T-helper 2 cell treated with Interferon-gamma antibody and Interleukin-4, amounts not matched to agents 100 ng/mL and 5 ng/mL, for 36 hours (primary cell): ENCODE results near the gene FERMT3. TPM values are rescaled to one million over a fixed set of nuclear protein-coding genes. Genes with fewer than 3 reads are reported as not detected.

Source experiments
- intact Hi-C: fragments of 100-400 bp; cut with micrococcal nuclease; formaldehyde crosslinking; loops from one replicate; pipeline ENCODE4 v1.15.1; 2023
- total RNA-seq: library from RNA; stranded (reverse); gene quantifications from 2 replicates; pipeline ENCODE4 v1.2.3, GENCODE V29; 2022

FERMT3 gene
- total RNA-seq, 1 donor from 2014 or later, result 211 TPM

DNA sequence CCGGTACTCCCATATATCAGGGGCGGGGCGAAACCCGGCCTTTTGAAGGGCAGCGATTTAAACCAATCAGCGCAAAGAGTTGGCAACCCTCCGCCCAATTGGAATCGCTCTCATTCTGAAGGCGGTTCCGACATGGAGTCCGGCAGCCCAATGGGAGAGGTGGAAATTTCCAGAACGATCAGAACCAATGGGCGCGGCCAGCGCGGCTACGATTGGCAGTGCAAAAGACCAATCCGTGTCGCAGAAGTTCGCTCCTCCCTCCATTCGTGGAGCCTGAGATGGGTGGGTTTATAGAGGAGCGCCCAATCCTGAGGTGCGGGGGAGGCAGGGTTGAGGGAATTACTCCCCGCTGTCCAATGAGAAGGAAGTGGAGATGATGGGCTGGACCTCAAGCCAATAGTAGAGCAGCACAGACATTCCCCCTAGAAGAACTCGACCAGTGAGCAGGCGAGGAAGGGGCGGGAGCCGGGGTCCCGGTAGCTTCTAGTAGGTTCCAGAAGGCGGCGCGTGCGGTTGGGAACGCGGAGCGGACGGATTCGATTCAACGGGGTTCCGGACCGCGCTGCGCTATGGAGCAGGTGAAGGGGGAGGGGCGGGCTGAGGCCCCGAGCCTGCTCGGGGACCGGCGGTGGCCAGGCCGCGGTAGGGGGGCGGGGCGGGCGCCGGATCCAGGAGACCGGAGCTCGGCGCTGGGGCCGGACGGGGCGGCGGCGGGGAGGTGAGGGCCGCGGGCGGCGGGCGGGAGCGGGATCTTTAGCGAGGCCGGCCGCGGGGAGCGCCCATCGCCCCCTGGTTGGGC is 20.6 kb upstream of the FERMT3 start, which contains the start of gene STIP1:
Gene STIP1, plus strand, starts transcription at position 479 of the 799 bp plus-strand sequence. Its CDS starts 91 bp downstream, at position 570.
- intact Hi-C loops, result loop anchor here (1.0 to 2.0 kb wide), 4 partner anchors 19 to 348 kb away; partner anchors contain the start of genes ESRRA, FKBP2 and MACROD1

DNA sequence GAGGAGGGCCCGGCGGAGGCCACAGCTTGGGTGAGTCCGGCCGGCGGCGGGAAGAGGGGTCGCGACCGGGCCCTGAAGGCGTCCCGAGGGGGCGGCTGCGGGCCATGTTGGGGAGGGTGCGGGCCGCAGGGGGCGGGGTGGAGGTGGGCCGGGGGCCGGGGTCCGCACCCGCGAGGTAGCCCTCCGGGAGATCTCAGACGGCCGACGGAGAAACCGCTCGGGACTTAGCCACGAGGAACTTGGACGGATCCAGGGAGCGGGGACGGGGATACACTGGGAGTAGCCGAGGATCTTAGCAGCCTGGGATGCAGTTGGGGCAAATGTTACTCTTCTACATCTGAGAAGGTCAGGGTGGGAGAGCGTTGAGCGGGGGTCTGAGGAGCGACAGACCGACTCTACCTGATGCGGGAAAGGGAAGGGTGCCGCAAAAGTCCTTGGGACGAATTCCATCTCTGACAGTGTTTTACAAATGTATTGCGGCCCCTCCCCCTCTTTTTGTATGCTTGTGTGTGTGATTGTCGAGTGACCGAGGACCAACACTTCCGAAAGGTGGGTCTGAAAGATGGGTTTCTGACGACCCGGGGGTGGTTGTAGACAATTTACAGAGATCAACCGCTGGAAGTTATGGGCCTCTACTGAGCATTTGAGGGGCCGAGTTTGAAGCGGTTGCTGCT is 19.9 kb upstream of the FERMT3 start:
- intact Hi-C loops, result loop anchor here (1.0 to 2.0 kb wide), 2 partner anchors 20 to 54 kb away; partner anchors contain the start of genes FERMT3 and FKBP2

DNA sequence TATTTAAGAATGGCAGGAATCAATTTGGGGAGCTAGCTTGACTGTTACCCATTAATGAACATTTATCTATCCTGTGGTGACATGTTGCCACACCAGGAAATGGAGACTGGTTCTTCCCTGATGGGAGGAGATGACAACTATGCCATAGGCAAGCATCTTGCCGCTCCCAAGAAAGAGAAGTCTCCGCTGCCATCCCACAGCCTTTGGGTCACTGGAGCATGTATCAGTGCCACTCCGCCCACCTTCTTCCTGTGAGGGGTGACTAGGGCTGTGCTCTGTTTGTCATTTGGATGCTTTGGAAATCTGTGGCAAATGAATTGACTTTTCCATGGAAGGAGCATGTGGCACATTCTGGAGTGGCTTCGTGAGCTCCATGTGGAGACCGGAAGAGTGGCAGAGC is 14.1 kb upstream of the FERMT3 start:
- intact Hi-C loops, result no loop called here

DNA sequence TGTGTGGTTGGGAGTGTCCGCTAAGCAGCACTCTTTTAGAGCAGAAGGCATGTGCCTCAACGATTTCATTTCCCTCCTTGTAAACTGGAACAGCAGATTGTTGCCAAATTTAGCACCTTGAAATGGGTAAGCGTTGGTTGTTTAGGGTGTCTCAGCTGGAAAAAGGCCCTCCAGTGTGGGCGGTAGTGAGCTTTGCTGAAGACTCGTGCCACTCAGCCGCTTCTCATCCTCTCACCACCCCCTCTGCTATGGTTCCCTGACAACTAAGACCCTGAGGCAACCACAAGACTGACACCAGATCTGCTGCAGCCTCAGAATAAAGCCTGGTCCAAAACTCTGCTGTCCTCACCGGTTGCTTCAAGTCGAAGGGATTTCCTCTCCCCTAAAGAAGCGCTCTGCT is 9.9 kb upstream of the FERMT3 start:
- intact Hi-C loops, result no loop called here

DNA sequence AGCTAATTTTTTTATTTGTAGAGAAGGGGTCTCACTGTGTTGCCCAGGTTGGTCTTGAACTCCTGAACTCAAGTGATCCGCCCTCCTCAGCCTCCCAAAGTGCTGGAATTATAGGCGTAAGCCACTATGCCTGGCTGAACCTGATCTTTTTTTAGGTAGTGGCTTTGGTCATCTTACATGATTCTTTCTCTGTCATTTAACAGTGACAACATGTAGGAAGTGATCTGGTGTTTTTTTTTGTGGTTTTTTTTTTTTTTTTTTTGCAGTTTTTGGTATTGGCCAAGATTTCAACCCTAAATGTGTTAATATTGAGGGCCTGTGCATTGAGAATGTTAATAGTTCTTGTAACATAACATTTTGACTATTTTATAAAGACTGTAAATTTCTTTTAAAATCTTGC is 8.0 kb upstream of the FERMT3 start:
- intact Hi-C loops, result no loop called here

DNA sequence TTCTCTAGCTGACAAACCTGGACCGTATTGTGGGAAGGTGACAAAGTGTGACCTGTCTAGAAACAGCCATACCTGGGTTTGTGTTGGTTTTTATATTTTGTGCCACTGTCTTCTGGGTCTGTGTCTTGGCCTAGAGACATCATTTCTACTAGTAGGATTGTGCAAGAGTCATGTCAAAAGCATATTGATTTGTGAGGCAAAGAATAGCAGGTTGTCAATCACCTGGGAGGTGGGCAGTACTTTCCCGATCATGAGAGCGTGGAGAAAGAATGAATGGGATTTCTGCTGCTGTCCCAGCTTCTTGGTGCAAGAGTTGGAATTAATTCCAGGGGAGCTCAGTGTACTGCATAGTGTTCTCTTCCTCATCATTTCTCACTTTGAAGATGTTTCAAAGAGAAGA is 5.0 kb upstream of the FERMT3 start:
- intact Hi-C loops, result no loop called here

DNA sequence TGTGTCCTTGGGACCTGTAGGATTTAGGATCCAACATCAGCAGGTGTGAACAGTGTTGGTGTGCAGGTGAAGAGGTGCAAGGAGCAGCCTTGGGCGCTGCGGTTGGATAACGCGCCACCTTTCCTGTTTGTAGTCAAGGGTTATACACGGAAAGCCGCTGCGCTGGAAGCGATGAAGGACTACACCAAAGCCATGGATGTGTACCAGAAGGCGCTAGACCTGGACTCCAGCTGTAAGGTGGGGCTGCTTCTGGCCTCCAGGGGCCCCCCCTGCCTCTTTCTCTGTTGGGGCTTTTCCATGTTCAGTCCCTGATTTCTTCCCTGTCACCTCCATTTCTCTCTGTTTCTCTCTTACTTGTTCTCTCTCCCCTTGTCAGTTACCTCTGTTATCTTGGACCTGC is 3.5 kb upstream of the FERMT3 start:
- intact Hi-C loops, result no loop called here

DNA sequence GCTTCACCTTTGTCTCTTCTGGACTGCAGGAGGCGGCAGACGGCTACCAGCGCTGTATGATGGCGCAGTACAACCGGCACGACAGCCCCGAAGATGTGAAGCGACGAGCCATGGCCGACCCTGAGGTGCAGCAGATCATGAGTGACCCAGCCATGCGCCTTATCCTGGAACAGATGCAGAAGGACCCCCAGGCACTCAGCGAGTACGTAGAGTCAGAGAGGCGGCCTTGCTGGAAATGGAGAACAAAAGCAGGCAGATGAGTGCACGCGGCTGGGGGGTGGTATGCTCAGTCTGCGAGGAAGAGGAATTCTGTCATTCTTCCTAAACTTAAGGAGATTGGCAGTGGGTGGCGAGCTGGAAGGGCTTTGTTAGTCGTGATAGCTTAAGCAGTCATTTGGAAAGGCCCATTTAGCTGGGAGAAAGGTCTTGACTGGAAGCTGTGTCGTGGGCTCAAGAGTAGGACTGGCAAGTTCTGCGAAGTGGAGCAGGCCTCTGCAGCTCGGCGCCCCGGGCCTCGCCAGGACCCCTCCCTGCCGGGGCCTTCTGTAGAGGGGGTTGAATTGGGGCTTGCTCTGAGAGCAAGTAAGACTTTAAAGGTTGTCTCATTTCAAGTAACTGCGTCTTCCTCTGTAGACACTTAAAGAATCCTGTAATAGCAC is 3.0 kb upstream of the FERMT3 start:
- intact Hi-C loops, result no loop called here

DNA sequence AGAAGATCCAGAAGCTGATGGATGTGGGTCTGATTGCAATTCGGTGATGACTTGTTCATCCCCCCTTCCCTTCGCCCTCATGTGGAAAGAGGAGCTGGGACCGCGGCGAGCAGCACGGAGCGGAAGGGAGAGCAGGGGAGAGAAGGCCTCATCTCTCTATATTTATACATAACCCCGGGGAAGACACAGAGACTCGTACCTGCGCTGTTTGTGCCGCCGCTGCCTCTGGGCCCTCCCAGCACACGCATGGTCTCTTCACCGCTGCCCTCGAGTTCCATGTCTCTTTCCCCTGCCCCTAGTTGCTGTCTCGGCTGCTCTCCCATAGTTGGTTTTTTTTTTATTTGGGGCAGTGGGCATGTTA is 2.5 kb upstream of the FERMT3 start:
- intact Hi-C loops, result no loop called here

DNA sequence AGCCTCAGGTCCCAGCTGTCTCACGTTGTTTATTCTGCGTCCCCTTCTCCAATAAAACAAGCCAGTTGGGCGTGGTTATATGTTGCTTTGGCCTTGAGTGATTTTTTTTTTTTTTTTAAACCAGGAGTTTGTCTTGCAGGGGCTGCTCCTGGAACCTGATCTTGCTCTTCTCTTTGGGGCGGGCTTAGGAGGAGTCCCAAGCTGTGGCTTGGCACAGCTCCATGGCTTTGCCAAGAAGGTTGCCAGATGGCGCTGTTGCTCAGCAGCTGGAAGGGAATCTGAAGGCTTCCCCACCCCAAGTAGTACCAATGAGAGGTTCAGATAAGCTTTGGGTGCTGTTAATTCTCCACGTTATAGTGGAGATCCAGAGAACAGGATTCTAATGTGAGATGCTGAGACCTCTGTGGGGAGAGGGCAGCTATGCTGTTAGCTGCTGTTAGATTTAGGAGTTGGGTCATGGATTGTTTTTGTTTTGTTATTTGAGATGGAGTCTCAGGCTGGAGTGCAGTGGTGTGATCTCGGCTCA is 2.0 kb upstream of the FERMT3 start:
- intact Hi-C loops, result no loop called here

DNA sequence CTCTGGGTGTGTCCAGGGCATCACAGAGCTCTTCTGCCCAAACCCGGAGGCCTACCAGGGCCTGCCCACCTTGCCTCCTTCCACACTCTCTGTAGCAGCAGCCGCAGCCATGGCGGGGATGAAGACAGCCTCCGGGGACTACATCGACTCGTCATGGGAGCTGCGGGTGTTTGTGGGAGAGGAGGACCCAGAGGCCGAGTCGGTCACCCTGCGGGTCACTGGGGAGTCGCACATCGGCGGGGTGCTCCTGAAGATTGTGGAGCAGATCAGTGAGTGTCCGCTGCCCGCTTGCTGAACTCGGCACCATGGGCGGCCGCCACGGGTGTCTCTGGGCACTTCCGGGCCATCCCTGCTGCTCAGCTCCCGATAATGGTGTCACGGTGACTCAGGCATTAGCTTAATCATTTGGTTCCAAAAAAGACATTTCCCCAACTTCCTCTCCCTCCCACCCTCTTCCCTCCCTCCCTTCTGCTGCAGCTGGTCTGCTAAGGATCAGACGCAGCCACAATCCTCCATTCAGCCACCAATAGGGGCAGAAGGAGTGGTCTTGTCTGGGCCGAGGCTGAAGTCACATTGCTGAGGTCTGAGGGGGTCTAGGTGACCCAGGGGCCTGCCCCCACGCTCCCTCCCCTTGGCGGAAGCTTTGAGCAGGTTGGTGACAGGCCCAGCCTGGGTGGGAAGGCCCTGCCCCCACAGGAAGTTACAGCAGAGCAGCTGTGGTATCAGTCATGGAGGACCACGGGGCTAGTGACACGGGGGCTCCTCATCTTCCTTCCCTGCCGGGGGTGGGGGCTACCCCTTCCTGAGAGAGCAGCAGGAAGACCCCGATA is 950 bp downstream of the FERMT3 start:
- intact Hi-C loops, result loop anchor here (1.0 to 5.0 kb wide), 5 partner anchors 19 to 80 kb away; partner anchors contain the start of genes FKBP2, GPR137, NUDT22 and PLCB3

DNA sequence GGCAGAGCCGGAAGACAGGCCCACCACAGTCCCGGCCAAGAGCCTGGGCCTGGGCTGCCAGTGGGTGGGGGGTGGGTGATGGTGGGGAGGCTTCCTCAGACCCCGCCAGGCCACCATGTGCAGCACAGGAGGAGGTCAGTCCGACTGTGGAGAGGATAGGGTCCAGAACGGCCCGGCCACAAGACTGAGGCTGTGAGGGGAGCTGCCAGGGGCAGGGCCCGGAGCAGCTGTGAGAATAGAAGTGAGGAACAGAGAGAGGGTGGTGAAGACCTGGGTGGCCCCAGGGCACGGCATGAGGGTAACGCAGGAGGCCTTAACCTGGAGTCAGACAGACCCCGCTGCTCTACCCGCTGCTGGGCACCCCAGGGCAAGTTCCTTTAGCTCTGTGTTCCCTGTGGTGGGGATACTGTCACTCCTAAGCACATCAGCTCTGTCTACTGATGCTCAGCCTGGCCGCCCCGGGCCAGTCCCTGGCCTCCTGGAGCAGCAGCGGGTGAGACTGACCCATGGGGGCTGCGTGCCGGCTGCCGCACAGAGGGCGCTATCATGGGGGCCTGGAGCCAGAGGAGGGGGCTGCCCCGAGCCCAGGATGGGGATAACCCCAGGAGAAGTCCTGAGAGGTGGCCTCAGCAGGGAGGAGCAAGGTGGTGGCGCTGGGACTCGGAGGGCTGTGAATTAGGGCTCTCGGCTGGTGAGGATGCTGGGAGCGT is 1.7 kb downstream of the FERMT3 start:
- intact Hi-C loops, result loop anchor here (5.0 kb wide), 2 partner anchors 34 to 79 kb away; partner anchors contain the start of genes FKBP2 and GPR137

DNA sequence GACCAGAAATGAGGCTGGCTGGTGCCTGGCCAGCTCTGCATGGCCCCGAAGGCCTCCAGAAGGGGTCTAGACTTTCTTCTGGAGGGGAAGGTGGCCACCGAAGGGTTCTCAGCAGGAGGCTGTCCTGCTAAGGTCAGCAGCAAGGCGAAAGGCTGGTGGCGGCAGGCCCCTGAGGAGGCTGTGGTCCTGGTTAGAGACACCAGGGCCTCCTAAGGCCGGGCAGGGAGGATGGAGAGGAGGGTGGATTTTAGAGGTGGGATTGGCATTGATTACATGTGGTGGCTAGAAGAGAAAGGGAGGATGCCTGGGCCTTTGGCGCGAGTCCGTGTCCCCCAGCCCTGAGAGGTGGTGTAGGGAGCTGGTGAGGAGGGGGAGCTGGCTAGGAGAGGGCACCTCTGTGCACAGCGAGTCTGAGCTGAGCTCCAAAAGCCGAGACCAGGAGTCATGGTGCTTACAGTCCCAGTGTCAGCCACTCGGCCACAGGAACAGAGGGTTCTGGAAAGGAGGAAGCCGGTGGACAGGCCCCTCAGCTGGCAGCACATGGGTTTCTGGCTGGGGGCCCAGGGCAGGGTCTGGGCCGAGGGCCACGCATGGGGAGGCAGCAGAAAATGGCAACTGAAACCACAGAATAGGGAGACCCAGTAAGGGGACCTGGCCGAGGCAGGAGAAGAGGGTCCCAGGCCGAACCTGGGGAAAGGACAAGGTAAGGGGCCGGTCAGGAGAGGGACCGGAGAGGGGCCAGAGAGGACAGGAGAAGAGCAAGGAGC is 2.5 kb downstream of the FERMT3 start:
- intact Hi-C loops, result loop anchor here (5.0 kb wide), 2 partner anchors 33 to 78 kb away; partner anchors contain the start of genes FKBP2 and GPR137

DNA sequence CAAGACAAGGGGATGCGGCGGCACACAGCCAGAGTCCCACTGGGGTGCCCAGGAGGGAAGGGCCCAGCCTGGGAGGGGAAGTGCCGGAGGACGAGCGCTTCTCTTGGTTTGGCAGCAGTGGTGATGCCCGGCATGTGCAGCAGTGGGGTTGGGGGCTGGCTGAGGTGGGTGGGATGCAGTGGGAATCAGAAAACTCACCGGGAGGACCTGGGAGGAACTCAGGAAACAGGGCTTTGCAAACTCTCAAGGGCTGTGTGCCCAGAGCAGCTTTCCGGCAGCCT is 3.0 kb downstream of the FERMT3 start:
- intact Hi-C loops, result loop anchor here (5.0 kb wide), 2 partner anchors 33 to 78 kb away; partner anchors contain the start of genes FKBP2 and GPR137

DNA sequence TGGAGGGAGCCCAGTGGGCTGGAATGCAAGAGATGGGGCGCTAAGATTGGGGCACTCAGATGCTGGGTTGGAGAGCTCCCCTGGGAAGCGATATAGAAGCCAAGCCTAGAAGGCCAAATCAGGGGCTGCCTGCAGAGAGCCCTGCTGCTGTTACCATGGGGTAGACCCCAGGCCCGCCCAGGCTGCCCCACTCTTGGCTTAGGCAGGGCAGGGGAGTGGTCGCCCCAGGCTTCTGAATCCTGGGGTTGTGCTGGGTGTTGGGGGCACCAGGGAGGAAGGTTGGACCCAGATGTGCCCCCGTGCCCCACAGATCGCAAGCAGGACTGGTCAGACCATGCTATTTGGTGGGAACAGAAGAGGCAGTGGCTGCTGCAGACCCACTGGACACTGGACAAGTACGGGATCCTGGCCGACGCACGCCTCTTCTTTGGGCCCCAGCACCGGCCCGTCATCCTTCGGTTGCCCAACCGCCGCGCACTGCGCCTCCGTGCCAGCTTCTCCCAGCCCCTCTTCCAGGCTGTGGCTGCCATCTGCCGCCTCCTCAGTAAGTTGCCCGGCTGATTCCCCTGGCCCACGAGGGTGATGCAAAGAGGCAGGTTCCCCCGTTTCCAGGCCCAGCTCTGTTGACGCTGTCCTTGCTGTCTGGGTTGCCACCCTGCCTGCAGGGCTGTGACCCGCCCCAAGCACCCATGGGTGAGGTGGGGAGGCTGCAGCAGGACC is 3.9 kb downstream of the FERMT3 start:
- intact Hi-C loops, result no loop called here

DNA sequence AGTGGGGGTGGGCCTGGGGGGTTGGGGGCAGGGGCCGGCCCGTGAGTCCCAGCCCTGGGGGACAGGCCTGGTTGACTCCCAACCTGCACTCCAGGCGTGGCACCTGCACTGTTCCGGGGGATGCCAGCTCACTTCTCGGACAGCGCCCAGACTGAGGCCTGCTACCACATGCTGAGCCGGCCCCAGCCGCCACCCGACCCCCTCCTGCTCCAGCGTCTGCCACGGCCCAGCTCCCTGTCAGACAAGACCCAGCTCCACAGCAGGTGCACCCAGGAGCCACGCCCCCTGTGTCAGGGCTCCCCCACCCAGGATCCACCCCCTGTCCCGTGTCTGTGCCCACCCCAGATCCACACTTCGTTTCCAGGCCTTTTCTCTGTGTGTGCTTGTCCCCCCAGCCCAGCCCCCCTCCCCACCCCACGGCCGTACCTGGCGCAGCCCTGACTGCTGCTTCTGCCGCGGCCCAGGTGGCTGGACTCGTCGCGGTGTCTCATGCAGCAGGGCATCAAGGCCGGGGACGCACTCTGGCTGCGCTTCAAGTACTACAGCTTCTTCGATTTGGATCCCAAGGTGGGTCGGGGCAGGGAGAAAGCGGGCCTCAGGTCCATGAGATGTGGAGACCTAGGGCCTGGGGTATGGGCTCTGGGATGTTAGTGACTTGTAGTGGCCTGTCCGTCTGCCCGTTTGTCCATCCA is 4.8 kb downstream of the FERMT3 start:
- intact Hi-C loops, result no loop called here

DNA sequence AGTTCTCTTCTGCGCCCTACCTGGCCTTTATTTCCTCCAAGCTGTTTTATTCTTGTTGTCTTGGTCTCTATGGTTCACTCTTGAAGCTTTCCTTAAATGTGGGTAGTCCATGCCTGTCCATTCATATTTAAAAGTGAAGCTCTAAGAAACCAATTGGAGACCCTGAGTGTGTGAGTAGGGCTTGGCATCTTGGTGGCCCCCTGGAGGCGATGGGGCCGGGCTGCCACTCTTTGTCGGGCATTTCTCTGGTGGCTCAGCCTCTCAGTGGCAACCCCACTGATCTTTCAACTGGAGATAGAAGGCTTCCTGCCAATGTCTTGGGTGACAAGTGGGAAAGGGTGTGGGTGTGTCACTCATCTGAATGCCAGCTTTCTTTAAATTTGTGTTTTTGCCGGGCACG is 10.4 kb downstream of the FERMT3 start:
- intact Hi-C loops, result no loop called here
